GM23248 (cell line): Measurements from ENCODE around the gene DIP2A.

Source experiments
- EZH2 ChIP-seq: fragments of 200-600 bp; sonication (generic); IDR thresholded peaks from 2 replicates; pipeline ENCODE4 v1.6.1; 2018; ENCODE audit warnings: antibody characterized with exemption, mild to moderate bottlenecking; ENCODE audit not compliant: insufficient read depth, poor library complexity, severe bottlenecking
- EZH2phosphoT487 ChIP-seq: fragments of 200-600 bp; sonication (generic); IDR thresholded peaks from 2 replicates; pipeline ENCODE4 v1.6.1; 2018; ENCODE audit warnings: antibody characterized with exemption, moderate library complexity, mild to moderate bottlenecking, low read depth; ENCODE audit not compliant: insufficient read depth

DNA sequence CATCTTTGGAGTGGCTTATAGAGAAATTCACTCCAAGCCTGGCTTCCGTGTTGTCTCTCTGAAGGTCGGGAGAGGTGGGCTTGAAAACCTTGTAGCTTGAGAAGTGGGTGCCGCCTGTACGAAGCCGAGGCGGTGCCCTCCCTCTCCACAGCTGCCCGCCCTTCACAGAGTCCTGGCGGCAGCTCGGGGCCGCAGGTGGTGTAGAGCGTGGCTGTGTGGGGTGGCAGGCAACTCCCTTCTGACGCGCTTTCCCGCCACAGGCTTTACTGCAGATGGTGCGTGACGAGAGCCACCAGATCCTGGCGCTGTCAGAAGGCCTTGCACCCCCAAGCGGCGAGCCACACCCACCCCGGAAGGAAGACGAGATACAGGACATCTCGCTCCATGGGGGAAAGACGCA, 33.1 kb upstream of the DIP2A start:
- TF ChIP-seq EZH2: no peak
- no peak for TF ChIP-seq EZH2phosphoT487
